GM19395 (cell line): ENCODE results near the gene CCDC71.
A peak's percentile ranks its signal among the peaks of the same experiment; 100 is the strongest.

Experiments
- ATAC-seq: cut with Tn5 transposase; IDR thresholded peaks from one replicate; pipeline ENCODE4 v1.9.1; 2021; ENCODE audit warnings: mild to moderate bottlenecking, moderate library complexity; ENCODE audit not compliant: unreplicated experiment

The CCDC71 gene

GRCh38 chr3:49132437-49133225, 33.5 kb downstream of the CCDC71 start, which contains the start of gene LAMB2:
Gene LAMB2, minus strand, starts transcription at chr3:49133050. Its CDS starts 183 bp downstream, at chr3:49132867.
- no peak for ATAC-seq

- no peak for ATAC-seq
Measured at GRCh38 chr3:49132073-49132436, 34.1 kb downstream of the CCDC71 start.

- ATAC-seq: no peak
Measured at GRCh38 chr3:49131576-49131975, 34.6 kb downstream of the CCDC71 start.

- ATAC-seq: no peak
Measured at GRCh38 chr3:49131040-49131439, 35.1 kb downstream of the CCDC71 start.

GRCh38 chr3:49124991-49125670, 41.0 kb downstream of the CCDC71 start:
- no peak for ATAC-seq

- no peak for ATAC-seq
Measured at GRCh38 chr3:49124203-49124602, 41.9 kb downstream of the CCDC71 start.

GRCh38 chr3:49123687-49124086, 42.4 kb downstream of the CCDC71 start:
- ATAC-seq: no peak

- ATAC-seq: no peak
Measured at GRCh38 chr3:49122886-49123545, 43.1 kb downstream of the CCDC71 start.

- no peak for ATAC-seq
Measured at GRCh38 chr3:49122451-49122850, 43.7 kb downstream of the CCDC71 start.

GRCh38 chr3:49122022-49122421, 44.1 kb downstream of the CCDC71 start:
- no peak for ATAC-seq

- ATAC-seq: no peak
Measured at GRCh38 chr3:49121132-49121736, 44.9 kb downstream of the CCDC71 start.

- peak; percentile 86 for ATAC-seq
Measured at GRCh38 chr3:49120438-49121131, 45.5 kb downstream of the CCDC71 start, which contains the start of gene USP19. Gene USP19, minus strand, starts transcription at chr3:49120823. Its CDS starts 1,678 bp downstream, at chr3:49119145.

- no peak for ATAC-seq
Measured at GRCh38 chr3:49120096-49120437, 46.1 kb downstream of the CCDC71 start.

- no peak for ATAC-seq
Measured at GRCh38 chr3:49119439-49119838, 46.7 kb downstream of the CCDC71 start.

GRCh38 chr3:49119036-49119435, 47.1 kb downstream of the CCDC71 start:
- ATAC-seq: no peak
